GM18502 (cell line): ENCODE measurements around the gene HNRNPL.
A peak's percentile ranks its signal among the peaks of the same experiment; 100 is the strongest.
"Not testable (repeated sequence)": the region's sequence is repeated elsewhere in the genome, so short reads cannot be mapped to it uniquely, and the experiment has no call there.

ENCODE experiments used
- ATAC-seq: cut with Tn5 transposase; IDR thresholded peaks from one replicate; pipeline ENCODE4 v1.9.1; 2021; ENCODE audit warnings: mild to moderate bottlenecking; ENCODE audit not compliant: unreplicated experiment, poor library complexity

The HNRNPL gene

DNA sequence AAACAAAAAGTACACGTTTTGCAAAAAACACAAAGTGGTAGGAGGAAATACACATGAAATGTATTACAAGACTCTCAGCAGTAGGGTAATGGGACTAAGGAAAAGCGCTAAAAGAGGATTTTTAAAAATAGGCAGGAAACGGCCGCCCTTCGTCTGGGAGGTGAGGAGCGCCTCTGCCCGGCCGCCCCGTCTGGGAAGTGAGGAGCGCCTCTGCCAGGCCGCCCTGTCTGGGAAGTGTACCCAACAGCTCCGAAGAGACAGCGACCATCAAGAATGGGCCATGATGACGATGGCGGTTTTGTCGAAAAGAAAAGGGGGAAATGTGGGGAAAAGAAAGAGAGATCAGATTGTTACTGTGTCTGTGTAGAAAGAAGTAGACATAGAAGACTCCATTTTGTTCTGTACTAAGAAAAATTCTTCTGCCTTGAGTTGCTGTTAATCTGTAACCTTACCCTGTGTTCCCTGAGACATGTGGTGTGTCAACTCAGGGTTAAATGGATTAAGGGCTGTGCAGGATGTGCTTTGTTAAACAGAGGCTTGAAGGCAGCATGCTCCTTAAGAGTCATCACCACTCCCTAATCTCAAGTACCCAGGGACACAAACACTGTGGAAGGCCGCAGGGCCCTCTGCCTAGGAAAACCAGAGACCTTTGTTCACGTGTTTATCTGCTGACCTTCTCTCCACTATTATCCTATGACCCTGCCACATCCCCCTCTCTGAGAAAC is 42.2 kb downstream of the HNRNPL start:
- not testable (repeated sequence) for ATAC-seq

DNA sequence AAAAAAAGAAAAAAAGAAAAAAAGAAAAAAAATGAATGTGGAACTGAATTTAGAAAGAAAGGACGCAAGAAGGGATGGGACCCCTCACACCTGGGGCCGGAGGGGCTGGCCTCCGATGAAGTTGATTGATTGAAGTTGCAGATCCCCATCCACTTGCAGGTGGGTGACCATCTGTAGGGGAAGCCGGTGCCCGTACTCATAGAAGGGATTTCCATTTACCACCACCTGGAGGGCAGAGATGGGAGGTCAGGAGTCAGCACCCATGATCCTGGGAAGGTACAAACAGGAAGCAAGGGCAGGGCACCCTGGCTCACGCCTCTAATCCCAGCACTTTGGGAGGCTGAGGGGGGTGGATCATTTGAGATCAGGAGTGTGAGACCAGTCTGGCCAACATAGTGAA is 43.4 kb downstream of the HNRNPL start:
- ATAC-seq = no peak

GRCh38 chr19:38805180-38805579 is 44.6 kb downstream of the HNRNPL start:
- ATAC-seq = no peak

DNA sequence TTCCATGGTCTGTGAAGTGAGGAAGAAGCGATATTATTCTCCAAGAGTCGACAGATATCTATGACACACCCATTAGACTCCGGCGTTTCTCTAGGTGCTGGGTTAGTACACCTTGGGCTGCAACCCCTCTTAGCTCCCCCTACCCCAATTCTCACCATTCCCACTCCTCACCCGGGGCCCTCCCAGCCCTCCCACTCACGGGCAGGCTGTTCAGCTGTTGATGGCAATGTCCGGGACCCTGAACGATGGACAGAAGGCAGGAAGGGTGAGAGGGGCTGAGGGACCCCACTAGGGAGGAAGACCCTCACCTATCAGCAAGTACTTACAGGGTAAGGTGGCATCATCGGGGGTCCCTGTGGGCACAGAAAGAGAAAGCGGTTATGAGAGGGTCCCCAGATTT is 46.2 kb downstream of the HNRNPL start:
- no peak for ATAC-seq

GRCh38 chr19:38801359-38802095 is 48.3 kb downstream of the HNRNPL start:
- no peak for ATAC-seq

DNA sequence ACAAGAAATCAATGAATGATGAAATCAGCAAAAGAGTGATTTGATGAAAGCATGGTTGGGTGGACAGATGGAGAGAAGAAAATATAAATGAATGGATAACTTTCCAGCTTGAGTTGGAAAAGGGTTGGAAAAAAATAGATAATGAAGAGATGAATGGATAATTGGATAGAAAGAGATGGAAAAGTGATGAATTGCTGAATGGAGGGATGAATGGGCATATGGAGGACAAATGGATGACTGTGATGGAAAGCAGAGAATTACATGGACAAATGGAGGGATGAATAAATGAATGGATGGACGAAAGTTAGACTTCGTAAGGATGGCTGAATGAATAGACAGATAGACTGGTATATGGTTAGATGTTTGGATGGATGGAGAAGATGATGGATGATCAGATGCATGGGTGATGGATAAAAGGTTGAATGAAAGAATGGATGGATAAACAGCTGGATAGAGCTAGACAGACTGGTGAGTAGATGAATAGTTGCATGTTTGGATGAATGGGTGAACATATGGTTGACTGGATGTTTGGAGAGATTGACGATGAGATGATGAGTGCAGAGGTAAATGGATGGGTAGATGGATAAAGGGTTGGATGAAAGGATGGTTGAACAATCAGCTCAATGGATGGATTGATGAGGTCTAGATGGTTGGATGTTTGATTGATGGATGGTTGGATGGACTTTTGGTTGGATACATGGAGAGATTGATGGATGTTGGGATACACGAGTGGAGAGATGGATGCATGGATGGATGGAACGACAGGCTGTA is 49.0 kb downstream of the HNRNPL start:
- no peak for ATAC-seq

DNA sequence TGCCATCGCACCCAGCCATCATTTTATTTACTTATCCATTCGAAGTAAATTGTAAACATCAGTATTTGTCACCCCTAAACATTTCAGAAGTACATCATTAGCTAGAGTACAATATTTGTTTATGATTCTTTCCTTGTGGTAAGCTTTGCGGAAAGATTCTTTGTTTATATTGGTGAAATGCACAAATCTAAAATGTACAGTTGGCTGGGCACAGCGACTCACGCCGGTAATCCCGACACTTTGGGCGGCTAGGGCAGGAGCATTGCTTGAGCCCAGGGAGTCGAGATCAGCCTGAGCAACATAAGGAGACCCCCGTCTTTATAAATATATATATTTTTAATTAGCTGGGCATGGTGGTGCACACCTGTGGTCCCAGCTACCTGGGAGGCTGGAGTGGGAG is 50.7 kb downstream of the HNRNPL start:
- no peak for ATAC-seq

- not testable (repeated sequence) for ATAC-seq
Observed at GRCh38 chr19:38797781-38798180, 52.0 kb downstream of the HNRNPL start.

DNA sequence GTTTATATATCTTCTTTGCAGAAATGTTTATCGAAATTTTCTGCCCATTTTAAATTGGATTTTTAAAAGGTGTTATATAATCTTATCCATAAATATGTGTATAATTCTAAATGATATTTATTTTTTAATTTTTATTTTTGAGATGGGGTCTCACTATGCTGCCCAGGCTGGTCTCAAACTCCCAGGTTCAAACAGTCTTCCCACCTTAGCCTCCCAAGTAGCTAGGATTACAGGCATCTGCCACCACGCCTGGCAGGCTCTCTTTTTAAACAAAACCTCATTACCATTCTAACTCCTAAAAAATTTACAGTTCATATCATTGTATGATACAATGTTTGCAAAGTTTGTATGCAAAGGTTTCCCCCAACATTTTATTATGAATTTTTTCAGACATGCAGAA is 53.6 kb downstream of the HNRNPL start:
- ATAC-seq = no peak

- no peak for ATAC-seq
Observed at GRCh38 chr19:38795549-38795948, 54.2 kb downstream of the HNRNPL start.

DNA sequence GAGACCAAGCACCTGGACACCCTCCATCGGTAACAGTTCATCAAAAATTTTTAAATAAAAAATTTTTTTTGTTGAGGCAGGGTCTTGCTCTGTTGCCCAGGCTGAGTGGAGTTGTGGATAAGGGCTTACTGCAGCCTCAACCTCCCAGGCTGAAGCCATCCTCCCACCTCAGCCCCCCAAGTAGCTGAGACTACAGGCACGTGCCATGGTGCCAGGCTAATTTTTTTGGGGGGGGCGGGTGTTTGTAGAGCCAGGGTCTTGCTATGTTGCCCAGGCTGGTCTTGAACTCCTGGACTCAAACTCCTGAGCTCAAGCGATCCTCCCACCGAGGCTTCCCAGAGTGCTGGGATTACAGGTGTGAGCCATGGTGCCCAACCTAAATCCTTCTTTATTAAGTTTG is 56.1 kb downstream of the HNRNPL start:
- no peak for ATAC-seq

- ATAC-seq = no peak
Observed at GRCh38 chr19:38793177-38793576, 56.6 kb downstream of the HNRNPL start.

- ATAC-seq = no peak
Observed at GRCh38 chr19:38792250-38793111, 57.3 kb downstream of the HNRNPL start.

DNA sequence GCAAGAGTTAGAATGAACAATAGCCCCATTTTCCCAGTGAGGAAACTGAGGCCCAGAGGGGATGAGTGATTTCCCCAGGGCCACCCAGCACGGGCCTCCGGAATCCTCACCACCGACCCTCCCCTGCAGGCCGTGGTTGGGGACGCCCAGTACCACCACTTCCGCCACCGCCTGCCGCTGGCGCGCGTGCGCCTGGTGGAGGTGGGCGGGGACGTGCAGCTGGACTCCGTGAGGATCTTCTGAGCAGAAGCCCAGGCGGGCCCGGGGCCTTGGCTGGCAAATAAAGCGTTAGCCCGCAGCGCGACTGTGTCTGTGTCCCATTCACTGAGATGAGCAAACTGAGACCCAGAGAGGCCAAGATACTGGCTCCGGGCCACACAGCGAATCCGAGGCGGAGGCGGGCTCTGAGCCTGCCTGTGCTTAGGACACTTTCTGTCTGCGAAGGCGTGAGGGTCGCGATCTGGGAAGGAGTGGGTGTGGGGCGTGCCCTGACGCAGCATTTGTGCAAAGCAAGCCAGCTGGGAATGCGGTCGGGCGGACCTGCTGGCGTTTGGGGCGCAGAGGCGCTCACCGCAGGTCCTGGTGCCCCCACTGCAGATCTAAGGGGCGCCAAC is 58.2 kb downstream of the HNRNPL start:
- ATAC-seq = peak; percentile 56

DNA sequence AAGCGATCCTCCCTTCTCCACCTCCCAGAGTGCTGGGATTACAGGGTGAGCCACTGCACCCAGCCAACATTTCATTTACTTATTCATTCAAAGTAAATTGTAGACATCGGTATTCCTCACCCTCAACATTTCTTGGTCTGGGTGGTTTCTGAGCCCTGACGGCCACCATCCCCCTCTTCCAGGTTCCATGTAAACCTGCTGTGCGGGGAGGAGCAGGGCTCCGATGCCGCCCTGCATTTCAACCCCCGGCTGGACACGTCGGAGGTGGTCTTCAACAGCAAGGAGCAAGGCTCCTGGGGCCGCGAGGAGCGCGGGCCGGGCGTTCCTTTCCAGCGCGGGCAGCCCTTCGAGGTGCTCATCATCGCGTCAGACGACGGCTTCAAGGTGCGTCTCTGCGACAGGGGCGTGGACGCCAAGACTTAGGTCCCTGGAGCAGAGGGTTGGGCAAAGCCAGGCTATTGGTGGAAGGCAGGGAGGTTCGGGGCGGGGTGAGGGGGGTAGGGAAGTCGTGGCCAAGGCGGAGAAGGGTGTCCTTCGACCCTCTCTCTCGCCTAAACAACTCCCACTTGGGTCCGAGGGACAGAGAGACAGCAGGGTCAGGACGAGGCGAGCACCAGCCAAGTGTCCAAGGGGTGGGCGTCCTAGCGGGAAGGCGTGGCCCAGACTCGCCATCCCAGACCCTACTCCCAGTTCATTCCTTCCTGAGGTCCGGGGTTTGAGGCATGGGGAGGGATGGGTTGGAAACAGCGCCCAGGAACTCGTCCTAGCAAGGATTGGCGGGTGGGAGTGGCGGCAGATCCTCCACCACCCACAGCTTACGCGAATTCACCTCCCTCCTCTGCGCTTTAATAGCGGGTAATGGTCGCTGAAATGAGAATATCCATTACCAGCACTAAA is 59.0 kb downstream of the HNRNPL start:
- ATAC-seq = not testable (repeated sequence)

- ATAC-seq = no peak
Observed at GRCh38 chr19:38788478-38789243, 61.1 kb downstream of the HNRNPL start, which contains the start of gene LGALS7B. Gene LGALS7B (plus strand): TSS chr19:38789200. CDS start chr19:38789227, 27 bp downstream.

DNA sequence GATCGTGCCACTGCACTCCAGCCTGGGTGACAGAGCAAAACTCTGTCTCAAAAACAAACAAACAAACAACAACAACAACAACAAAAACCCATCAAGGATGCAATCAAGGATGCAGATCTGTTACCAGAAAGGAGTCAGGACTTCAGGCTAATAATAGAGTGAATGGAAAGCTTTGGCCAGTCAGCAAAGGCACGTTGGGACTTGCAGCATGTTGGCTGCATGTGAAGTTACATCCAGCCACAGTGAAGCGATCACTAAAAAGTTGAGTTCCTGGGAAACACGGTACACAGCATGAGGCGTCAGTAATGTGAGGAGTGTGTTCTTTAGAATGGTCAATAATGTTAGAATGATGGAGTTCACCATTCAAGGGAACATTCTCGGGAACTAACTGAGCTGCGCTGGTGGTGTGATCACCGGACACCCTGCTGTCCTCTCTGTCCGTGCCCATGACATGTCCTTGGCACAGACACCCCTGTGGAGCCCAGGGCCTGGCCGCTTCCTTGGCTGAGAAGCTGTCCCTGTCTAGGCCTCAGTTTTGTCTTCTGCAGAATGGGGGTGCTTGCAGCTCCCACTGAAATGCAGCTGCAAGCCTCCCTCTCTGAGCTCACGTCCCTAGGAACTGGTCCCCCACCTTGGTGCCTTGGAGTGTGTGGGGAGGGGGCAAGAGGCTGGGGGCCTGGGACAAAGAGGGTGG is 63.1 kb downstream of the HNRNPL start:
- ATAC-seq = no peak
